Stimulated activated CD8-positive, alpha-beta memory T cell treated with anti-CD3 and anti-CD28 coated beads, Interleukin-12 subunit alpha, Interleukin-12 subunit beta, amount 100 ng/mL, for 4 hours (primary cell): ENCODE data around the gene RAB3IL1.

Source experiments
- DNase-seq: peaks from one replicate; pipeline ENCODE4 v3.0.0-alpha.2; 2020; ENCODE audit warnings: low read depth

Gene RAB3IL1

GRCh38 chr11:61952882-61953281 lies 35.5 kb upstream of the RAB3IL1 start:
- DNase-seq, result no peak

GRCh38 chr11:61951484-61952135 lies 34.2 kb upstream of the RAB3IL1 start:
- no peak for DNase-seq

GRCh38 chr11:61950035-61950547 lies 32.7 kb upstream of the RAB3IL1 start, which contains the start of gene BEST1:
Gene BEST1, plus strand, starts transcription at chr11:61950351. Its CDS starts 1,456 bp downstream, at chr11:61951807.
- no peak for DNase-seq

- no peak for DNase-seq
Measured at GRCh38 chr11:61949169-61950034, 32.0 kb upstream of the RAB3IL1 start.

- no peak for DNase-seq
Measured at GRCh38 chr11:61948505-61948904, 31.1 kb upstream of the RAB3IL1 start.

- DNase-seq, result no peak
Measured at GRCh38 chr11:61947486-61948210, 30.3 kb upstream of the RAB3IL1 start.

GRCh38 chr11:61946894-61947293 lies 29.5 kb upstream of the RAB3IL1 start:
- no peak for DNase-seq

GRCh38 chr11:61945191-61945590 lies 27.8 kb upstream of the RAB3IL1 start:
- no peak for DNase-seq

GRCh38 chr11:61940466-61940865 lies 23.1 kb upstream of the RAB3IL1 start:
- no peak for DNase-seq

GRCh38 chr11:61935861-61936260 lies 18.5 kb upstream of the RAB3IL1 start:
- DNase-seq, result no peak

- no peak for DNase-seq
Measured at GRCh38 chr11:61930933-61931332, 13.6 kb upstream of the RAB3IL1 start.

- DNase-seq, result no peak
Measured at GRCh38 chr11:61928606-61929005, 11.2 kb upstream of the RAB3IL1 start.

- DNase-seq, result no peak
Measured at GRCh38 chr11:61927501-61927900, 10.1 kb upstream of the RAB3IL1 start.

GRCh38 chr11:61926235-61926634 lies 8.9 kb upstream of the RAB3IL1 start:
- DNase-seq, result no peak

GRCh38 chr11:61925736-61926135 lies 8.4 kb upstream of the RAB3IL1 start:
- no peak for DNase-seq

- no peak for DNase-seq
Measured at GRCh38 chr11:61924064-61924455, 6.7 kb upstream of the RAB3IL1 start.

- no peak for DNase-seq
Measured at GRCh38 chr11:61923166-61924063, 6.0 kb upstream of the RAB3IL1 start.

- DNase-seq, result no peak
Measured at GRCh38 chr11:61922539-61922938, 5.2 kb upstream of the RAB3IL1 start.

- DNase-seq, result no peak
Measured at GRCh38 chr11:61921446-61921845, 4.1 kb upstream of the RAB3IL1 start.

- DNase-seq, result no peak
Measured at GRCh38 chr11:61919705-61920631, 2.6 kb upstream of the RAB3IL1 start.
